ENCODE measurements around the gene CCDC17.

CCDC17 gene

DNA sequence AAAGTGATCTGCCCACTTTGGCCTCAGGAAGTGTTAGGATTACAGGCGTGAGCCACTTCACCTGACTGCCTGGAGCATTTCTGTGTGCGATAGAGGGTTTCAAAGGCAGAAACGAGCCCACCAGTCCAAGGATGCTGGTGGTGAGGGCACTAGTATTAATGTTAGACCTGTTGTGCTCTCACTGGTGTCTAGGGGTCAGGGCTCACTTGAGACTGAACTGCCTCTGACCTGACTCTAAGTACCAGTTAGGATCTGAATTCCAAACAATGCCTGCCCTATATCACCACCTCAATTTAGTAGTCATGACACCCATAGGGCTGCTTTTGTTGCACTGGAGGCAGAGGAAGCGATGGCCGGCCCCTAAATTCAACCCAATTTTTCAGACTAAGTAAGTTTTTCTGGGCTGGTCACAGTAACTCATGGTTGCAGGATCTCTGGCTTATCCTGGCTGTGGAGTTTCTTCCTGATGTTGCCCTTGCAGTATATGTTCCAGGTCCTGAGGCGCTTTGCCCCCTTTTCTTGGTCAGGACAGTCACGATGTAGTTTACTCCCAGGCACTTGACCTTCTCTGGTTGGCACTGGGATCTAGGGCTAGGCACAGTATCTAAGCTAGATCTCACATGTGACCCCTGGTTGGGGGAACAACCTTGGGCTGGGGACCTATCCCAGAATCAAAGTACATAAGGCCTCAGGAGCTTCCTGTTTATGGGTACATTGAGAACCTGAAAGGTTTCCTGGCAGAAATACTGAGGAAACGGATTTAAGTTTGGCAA is 4.5 kb downstream of the CCDC17 start:
- no peak for TF ChIP-seq Cebpa-rat (IDR thresholded peaks at IDR 0.05)
- Histone ChIP-seq H3K4me1 (peaks cover 0 to 28% (median 5%) of the 10 kb centered on the region in 10 experiments; a peak in 9 of 20 replicates), H4K20me1 (peaks cover 0 to 78% (median 69%) of the 10 kb centered on the region in 11 experiments; a peak in 19 of 22 replicates), H3K9me3 (replicated peaks in 1 of 11) (no peaks in the 10 kb centered on the region), H3K4me3 (no peak overlapping the region), H3K27me3 (no peaks in the 10 kb centered on the region), H3K36me3 (peaks cover 62 to 92% (median 84%) of the 10 kb centered on the region in 11 experiments), H3K27ac (0 out of 22 replicates have a peak overlapping the region, but pooled peaks of 1 of the 11 experiments have one; percentile 2), H3K9ac (no peak overlapping the region), H3K4me2 (no peak overlapping the region)

DNA sequence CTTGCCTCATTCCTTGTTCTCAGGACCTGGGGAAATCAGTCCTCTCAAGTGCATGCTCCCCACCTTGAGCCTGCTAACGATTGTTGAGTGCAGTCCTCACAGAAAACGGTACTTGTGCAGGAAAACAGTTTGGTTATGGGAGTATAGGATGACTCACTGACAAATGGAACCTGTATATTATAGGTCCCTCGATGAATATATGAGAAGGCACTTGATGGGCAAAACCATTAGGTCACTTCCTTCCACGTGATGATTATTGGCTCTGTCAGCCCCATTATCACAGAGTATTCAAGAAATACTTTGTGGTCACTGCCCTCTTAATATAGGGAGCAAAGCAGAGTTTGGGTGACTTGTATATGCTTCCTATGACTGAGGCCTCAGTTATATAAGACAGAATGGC is 6.2 kb downstream of the CCDC17 start:
- no peaks in the 10 kb centered on the region for H3K9me3 ChIP-seq (replicated peaks in 1 of 11)
- no peak overlapping the region for H3K27ac ChIP-seq
- H3K4me1 ChIP-seq: peaks cover 0 to 25% (median 5%) of the 10 kb centered on the region in 10 experiments; a peak in 9 of 20 replicates
- TF ChIP-seq Cebpa-rat (IDR thresholded peaks at IDR 0.05): no peak
- H3K9ac ChIP-seq: no peak overlapping the region
- H3K4me3 ChIP-seq: no peak overlapping the region
- no peaks in the 10 kb centered on the region for H3K27me3 ChIP-seq
- H4K20me1 ChIP-seq: peaks cover 0 to 93% (median 72%) of the 10 kb centered on the region in 11 experiments; a peak in 19 of 22 replicates
- H3K36me3 ChIP-seq: peaks cover 69 to 94% (median 86%) of the 10 kb centered on the region in 11 experiments
- no peak overlapping the region for H3K4me2 ChIP-seq

DNA sequence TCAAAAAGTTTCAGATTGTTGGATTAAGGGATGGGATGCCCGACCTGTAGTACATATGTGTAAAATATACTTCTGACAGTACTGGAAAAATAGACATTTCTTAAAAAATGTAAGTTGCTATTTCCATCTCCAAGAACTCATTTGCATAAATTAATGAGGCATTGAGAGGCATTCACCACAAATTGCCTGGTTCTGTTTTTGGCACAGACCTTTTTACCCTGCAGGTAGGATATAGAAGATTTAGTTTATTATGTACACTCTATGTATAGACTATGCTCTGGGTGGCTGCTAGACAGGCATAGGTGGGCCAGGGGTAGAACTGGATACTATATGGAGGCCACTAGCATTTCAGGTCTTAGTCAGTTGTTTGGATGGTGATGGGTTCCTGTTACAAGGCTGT is 8.0 kb downstream of the CCDC17 start:
- no peak overlapping the region for H3K4me3 ChIP-seq
- H3K9ac ChIP-seq: no peak overlapping the region
- H3K4me1 ChIP-seq: peaks cover 0 to 8% (median 0%) of the 10 kb centered on the region in 10 experiments; a peak in 3 of 20 replicates
- H4K20me1 ChIP-seq: peaks cover 0 to 96% (median 55%) of the 10 kb centered on the region in 11 experiments; a peak in 17 of 22 replicates
- TF ChIP-seq Cebpa-rat (IDR thresholded peaks at IDR 0.05): no peak
- H3K36me3 ChIP-seq: peaks cover 84 to 100% (median 97%) of the 10 kb centered on the region in 11 experiments
- H3K4me2 ChIP-seq: no peak overlapping the region
- no peaks in the 10 kb centered on the region for H3K27me3 ChIP-seq
- no peaks in the 10 kb centered on the region for H3K9me3 ChIP-seq (replicated peaks in 1 of 11)
- no peak overlapping the region for H3K27ac ChIP-seq

DNA sequence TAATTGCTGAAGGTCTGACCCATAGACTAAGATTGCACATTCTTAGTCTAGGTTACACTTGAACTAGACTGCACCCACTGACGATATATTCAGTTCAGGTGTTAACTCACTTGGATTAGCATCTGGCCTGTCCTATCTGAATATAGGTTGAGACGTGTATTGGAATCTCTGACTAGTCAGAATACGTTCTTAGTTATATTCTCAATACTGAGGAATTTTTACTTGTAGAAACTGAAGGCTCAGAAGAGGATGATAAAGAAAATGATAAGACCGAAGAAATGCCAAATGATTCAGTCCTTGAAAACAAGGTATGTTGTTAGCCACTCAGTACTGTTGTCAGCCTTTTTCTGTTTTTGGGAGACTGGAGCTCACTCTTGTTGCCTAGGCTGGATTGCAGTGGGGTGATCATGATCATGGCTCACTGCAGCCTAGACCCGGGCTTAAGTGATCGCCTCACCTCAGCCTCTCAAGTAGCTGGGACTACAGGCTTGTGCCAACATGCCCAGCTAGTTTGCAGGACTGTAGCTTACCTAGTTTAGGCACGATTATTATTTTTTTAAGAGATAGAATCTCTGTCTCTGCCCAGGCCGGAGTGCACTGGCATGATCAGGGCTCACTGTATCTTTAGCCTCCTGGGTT is 10.8 kb downstream of the CCDC17 start:
- H3K4me3 ChIP-seq: no peak overlapping the region
- H3K27me3 ChIP-seq: no peaks in the 10 kb centered on the region
- no peak overlapping the region for H3K27ac ChIP-seq
- no peak for TF ChIP-seq Cebpa-rat (IDR thresholded peaks at IDR 0.05)
- peaks cover 8 to 25% (median 11%) of the 10 kb centered on the region in 10 experiments; a peak in 18 of 20 replicates for H3K4me1 ChIP-seq
- no peak overlapping the region for H3K9ac ChIP-seq
- no peaks in the 10 kb centered on the region for H3K9me3 ChIP-seq (replicated peaks in 1 of 11)
- peaks cover 68 to 100% (median 99%) of the 10 kb centered on the region in 11 experiments for H3K36me3 ChIP-seq
- H3K4me2 ChIP-seq: no peak overlapping the region
- H4K20me1 ChIP-seq: peaks cover 0 to 96% (median 46%) of the 10 kb centered on the region in 11 experiments; a peak in 18 of 22 replicates

DNA sequence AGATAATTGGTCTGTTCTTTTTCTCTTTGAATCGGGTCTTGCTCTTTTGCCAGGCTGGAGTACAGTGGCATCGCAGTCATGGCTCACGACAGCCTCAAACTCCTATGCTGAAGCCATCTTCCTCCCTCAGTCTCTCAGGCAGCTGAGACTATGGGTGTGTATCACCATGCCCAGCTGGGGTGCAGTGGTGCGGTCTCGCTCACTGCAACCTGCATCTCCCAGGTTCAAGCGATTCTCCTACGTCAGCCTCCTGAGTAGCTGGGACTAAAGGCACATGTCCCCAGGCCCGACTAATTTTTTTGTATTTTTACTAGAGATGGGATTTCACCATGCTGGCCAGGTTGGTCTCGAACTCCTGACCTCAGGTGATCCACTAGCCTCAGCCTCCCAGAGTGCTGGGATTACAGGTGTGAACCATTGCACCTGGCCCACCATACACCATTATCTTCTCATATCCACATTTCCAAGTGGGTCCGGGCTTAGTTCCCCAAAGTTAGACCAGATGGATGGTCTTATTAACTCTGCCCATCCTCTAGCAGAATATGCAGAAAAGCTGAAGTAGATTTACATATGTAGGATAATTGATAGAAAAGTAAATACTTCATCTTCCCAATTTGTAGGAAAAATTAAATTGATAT is 13.1 kb downstream of the CCDC17 start:
- no peak for TF ChIP-seq Cebpa-rat (IDR thresholded peaks at IDR 0.05)
- no peaks in the 10 kb centered on the region for H3K27me3 ChIP-seq
- no peak overlapping the region for H3K9ac ChIP-seq
- no peak overlapping the region for H3K4me3 ChIP-seq
- no peak overlapping the region for H3K4me2 ChIP-seq
- peaks cover 20 to 43% (median 30%) of the 10 kb centered on the region in 10 experiments; a peak in 18 of 20 replicates for H3K4me1 ChIP-seq
- H3K27ac ChIP-seq: no peak overlapping the region
- peaks cover 0 to 97% (median 62%) of the 10 kb centered on the region in 11 experiments; a peak in 17 of 22 replicates for H4K20me1 ChIP-seq
- H3K36me3 ChIP-seq: peaks cover 53 to 100% (median 99%) of the 10 kb centered on the region in 11 experiments
- H3K9me3 ChIP-seq (replicated peaks in 1 of 11): no peaks in the 10 kb centered on the region

DNA sequence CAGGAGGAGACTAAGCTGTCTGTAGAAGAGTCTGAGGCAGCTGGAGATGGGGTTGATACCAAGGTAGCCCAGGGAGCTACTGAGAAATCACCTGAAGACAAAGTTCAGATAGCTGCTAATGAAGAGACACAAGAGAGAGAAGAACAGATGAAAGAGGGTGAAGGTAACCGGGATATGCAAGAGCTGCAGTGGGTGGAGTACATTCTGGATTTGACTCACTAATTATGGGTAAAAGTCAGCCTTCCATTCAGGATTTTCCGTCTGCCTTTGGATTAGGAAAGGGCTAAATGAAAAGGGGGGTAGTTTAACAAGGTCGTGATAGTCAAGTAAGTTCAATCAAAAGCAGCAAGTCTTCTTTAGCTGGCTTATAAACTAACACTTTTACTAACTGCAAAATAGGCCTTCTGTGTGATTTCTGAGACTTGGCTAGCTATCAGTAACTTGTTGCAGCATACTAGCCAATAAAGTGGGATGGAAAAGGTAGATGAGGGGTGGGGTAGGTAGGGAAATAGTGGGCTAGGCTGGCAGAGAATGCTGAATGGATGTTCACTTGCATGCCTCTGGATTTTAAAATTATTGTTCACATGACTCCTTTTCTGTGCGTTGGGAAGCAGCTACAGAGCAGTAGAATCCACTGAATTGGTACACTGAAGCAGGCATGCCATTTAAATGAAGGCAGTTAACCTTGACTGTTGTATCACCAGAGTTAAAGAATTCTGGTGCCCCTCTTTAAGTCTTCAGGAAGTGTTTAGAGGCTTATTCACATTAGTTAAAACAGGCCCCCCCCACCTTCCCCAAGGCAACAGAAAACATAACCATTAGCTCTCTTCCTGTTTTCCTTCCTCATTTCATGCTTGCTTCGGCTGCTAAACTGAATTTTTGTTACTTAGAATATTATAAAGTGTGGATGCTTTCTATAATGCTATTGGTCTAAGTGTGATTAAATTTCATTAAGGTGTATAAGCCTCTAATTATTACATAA is 15.4 kb downstream of the CCDC17 start:
- Histone ChIP-seq H3K4me1 (peaks cover 20 to 43% (median 31%) of the 10 kb centered on the region in 10 experiments; a peak in 18 of 20 replicates), H4K20me1 (peaks cover 0 to 100% (median 70%) of the 10 kb centered on the region in 11 experiments; a peak in 17 of 22 replicates), H3K27me3 (no peaks in the 10 kb centered on the region), H3K9me3 (replicated peaks in 1 of 11) (no peaks in the 10 kb centered on the region), H3K4me2 (peak overlapping the region; percentile 23 to 89 (median 61); a peak in 19 of 22 replicates), H3K9ac (peak overlapping the region in 6 of 11 experiments; percentile 11 to 66 (median 43); a peak in 8 of 22 replicates), H3K27ac (peak overlapping the region in 7 of 11 experiments; percentile 8 to 83 (median 54); a peak in 12 of 22 replicates), H3K4me3 (peak overlapping the region in 2 of 10 experiments; percentile 6 to 19; a peak in 2 of 20 replicates), H3K36me3 (peaks cover 42 to 100% (median 99%) of the 10 kb centered on the region in 11 experiments)
- TF ChIP-seq Cebpa-rat (IDR thresholded peaks at IDR 0.05): no peak

DNA sequence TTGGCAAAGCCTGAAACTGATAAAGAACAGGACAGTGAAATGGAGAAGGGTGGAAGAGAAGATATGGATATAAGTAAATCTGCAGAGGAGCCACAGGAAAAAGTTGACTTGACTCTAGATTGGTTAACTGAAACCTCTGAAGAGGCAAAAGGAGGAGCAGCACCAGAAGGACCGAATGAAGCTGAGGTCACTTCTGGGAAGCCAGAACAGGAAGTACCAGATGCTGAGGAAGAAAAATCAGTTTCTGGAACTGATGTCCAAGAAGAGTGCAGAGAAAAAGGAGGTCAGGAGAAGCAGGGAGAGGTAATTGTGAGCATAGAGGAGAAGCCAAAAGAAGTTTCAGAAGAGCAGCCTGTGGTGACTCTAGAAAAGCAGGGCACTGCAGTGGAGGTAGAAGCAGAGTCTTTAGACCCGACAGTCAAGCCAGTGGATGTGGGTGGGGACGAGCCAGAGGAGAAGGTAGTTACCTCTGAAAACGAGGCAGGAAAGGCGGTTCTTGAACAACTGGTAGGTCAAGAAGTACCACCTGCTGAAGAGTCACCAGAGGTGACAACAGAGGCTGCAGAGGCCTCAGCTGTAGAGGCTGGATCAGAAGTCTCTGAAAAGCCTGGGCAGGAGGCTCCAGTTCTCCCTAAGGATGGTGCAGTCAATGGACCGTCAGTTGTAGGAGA is 16.3 kb downstream of the CCDC17 start:
- H3K4me2 ChIP-seq: peak overlapping the region in 9 of 11 experiments; percentile 4 to 89 (median 68); a peak in 15 of 22 replicates
- peaks cover 33 to 100% (median 99%) of the 10 kb centered on the region in 11 experiments for H3K36me3 ChIP-seq
- peaks cover 20 to 43% (median 31%) of the 10 kb centered on the region in 10 experiments; a peak in 18 of 20 replicates for H3K4me1 ChIP-seq
- H3K9ac ChIP-seq: peak overlapping the region in 2 of 11 experiments; percentile 51 to 66; a peak in 3 of 22 replicates
- H3K27ac ChIP-seq: peak overlapping the region in 5 of 11 experiments; percentile 30 to 83 (median 66); a peak in 7 of 22 replicates
- no peaks in the 10 kb centered on the region for H3K27me3 ChIP-seq
- peaks cover 0 to 100% (median 75%) of the 10 kb centered on the region in 11 experiments; a peak in 17 of 22 replicates for H4K20me1 ChIP-seq
- no peaks in the 10 kb centered on the region for H3K9me3 ChIP-seq (replicated peaks in 1 of 11)
- peak overlapping the region in 1 of 10 experiments; percentile 17; a peak in 2 of 20 replicates for H3K4me3 ChIP-seq
- TF ChIP-seq Cebpa-rat (IDR thresholded peaks at IDR 0.05): no peak

Measured in BLaER1 treated with 17β-estradiol and CSF1 and Interleukin-3, amounts not matched to agents 10 nM and 100 nM (cell line).